Measurements from ENCODE around the gene XRCC4. TPM values are rescaled to one million over a fixed set of nuclear protein-coding genes. Genes with fewer than 3 reads are reported as not detected.

The XRCC4 gene
- total RNA-seq, 1 experiment from 2014 or later: 24.6 TPM

- CTCF ChIA-PET: no interaction called here
Measured at GRCh38 chr5:83148370-83148769, 71.0 kb downstream of the XRCC4 start.

GRCh38 chr5:83149671-83150070 is 72.3 kb downstream of the XRCC4 start:
- Histone ChIP-seq H3K27me3 (ENCODE audit: insufficient read depth, low read length) (no peaks in the 10 kb centered on the region), H2AFZ (ENCODE audit: low read depth, low read length, poor library complexity, severe bottlenecking) (no peak overlapping the region), H3K9ac (ENCODE audit: low read length) (no peak overlapping the region), H4K20me1 (ENCODE audit: insufficient read depth) (no peaks in the 10 kb centered on the region), H3K4me1 (ENCODE audit: control insufficient read depth in 1 of 2, insufficient read depth in 2 of 2, low read length in 2 of 2) (no peaks in the 10 kb centered on the region; a peak in 1 of 4 replicates), H3K27ac (ENCODE audit: low read depth, low read length) (no peak overlapping the region), H3K4me3 (replicated peaks in 1 of 2; ENCODE audit: low read depth in 1 of 2, low read length in 2 of 2) (no peak overlapping the region), H3K9me3 (ENCODE audit: control insufficient read depth in 1 of 2, insufficient read depth in 1 of 2, low read depth in 1 of 2, low read length in 2 of 2) (no peaks in the 10 kb centered on the region), H3K9me2 (ENCODE audit: insufficient read depth) (no peaks in the 10 kb centered on the region), H3K79me2 (ENCODE audit: insufficient read depth, low read length) (no peaks in the 10 kb centered on the region), H3K4me2 (ENCODE audit: low read length) (no peak overlapping the region), H3K36me3 (ENCODE audit: control insufficient read depth in 1 of 2, insufficient read depth in 2 of 2, low read length in 2 of 2) (no peaks in the 10 kb centered on the region)
- ChIA-PET CTCF (no interaction called here), POLR2A (interaction anchor here (0.6 kb wide), 1 partner anchor 52 kb away, joined by 3 read pairs; no protein-coding TSS in a partner anchor), RAD21 (ENCODE audit: low non-redundant PET in 1 of 2, low total read pairs in 2 of 2, uncharacterized antibody in 2 of 2, unreplicated experiment in 2 of 2) (no interaction called here)
- BruUV-seq (replicated peaks): no TSS peak
- intact Hi-C loops (cut with micrococcal nuclease): no loop called here
- ATAC-seq (no peak), DNase-seq (ENCODE audit: low read depth, low spot score) (no peak)
- TF ChIP-seq ELF1 (IDR thresholded peaks at IDR 0.05; ENCODE audit: borderline replicate concordance, low read depth) (no peak), EZH2 (IDR thresholded peaks at IDR 0.05) (no peak), TCF7L2 (IDR thresholded peaks at IDR 0.05; ENCODE audit: borderline replicate concordance, extremely low read depth, insufficient read depth, insufficient read length) (no peak), SIN3A (IDR thresholded peaks at IDR 0.05; ENCODE audit: low read depth) (no peak), SRF (IDR thresholded peaks at IDR 0.05; ENCODE audit: low read depth) (no peak), ATF3 (IDR thresholded peaks at IDR 0.05) (no peak), REST (IDR thresholded peaks at IDR 0.05; ENCODE audit: low read depth) (no peak), EGR1 (IDR thresholded peaks at IDR 0.05; ENCODE audit: low read depth) (no peak), CEBPB (IDR thresholded peaks at IDR 0.05; ENCODE audit: low read depth) (no peak), CTCF (IDR thresholded peaks at IDR 0.05 in 2 of 3, conservative IDR thresholded peaks at IDR 0.05 in 1 of 3; ENCODE audit: borderline replicate concordance in 1 of 3, insufficient read depth in 1 of 3, low read depth in 2 of 3, low read length in 2 of 3) (no peak), ZFX (IDR thresholded peaks at IDR 0.05) (no peak)

More at GRCh38 chr5:83148370-83148769, 71.0 kb downstream of the XRCC4 start:
- ChIA-PET POLR2A (no interaction called here), RAD21 (ENCODE audit: low non-redundant PET in 1 of 2, low total read pairs in 2 of 2, uncharacterized antibody in 2 of 2, unreplicated experiment in 2 of 2) (no interaction called here)
- Histone ChIP-seq H3K4me2 (ENCODE audit: low read length) (no peak overlapping the region), H3K9me2 (ENCODE audit: insufficient read depth) (no peaks in the 10 kb centered on the region), H4K20me1 (ENCODE audit: insufficient read depth) (no peaks in the 10 kb centered on the region), H3K4me3 (replicated peaks in 1 of 2; ENCODE audit: low read depth in 1 of 2, low read length in 2 of 2) (no peak overlapping the region), H3K27ac (ENCODE audit: low read depth, low read length) (no peak overlapping the region), H3K9me3 (ENCODE audit: control insufficient read depth in 1 of 2, insufficient read depth in 1 of 2, low read depth in 1 of 2, low read length in 2 of 2) (no peaks in the 10 kb centered on the region), H3K36me3 (ENCODE audit: control insufficient read depth in 1 of 2, insufficient read depth in 2 of 2, low read length in 2 of 2) (no peaks in the 10 kb centered on the region), H2AFZ (ENCODE audit: low read depth, low read length, poor library complexity, severe bottlenecking) (no peak overlapping the region), H3K9ac (ENCODE audit: low read length) (no peak overlapping the region), H3K4me1 (ENCODE audit: control insufficient read depth in 1 of 2, insufficient read depth in 2 of 2, low read length in 2 of 2) (no peaks in the 10 kb centered on the region; a peak in 1 of 4 replicates), H3K79me2 (ENCODE audit: insufficient read depth, low read length) (no peaks in the 10 kb centered on the region), H3K27me3 (ENCODE audit: insufficient read depth, low read length) (no peaks in the 10 kb centered on the region)
- intact Hi-C loops (cut with micrococcal nuclease): no loop called here
- ATAC-seq (no peak), DNase-seq (ENCODE audit: low read depth, low spot score) (no peak)
- no TSS peak for BruUV-seq (replicated peaks)
- no peak for TF ChIP-seq ZNF274 (IDR thresholded peaks at IDR 0.05; ENCODE audit: low read depth, low read length)
- TF ChIP-seq EZH2 (IDR thresholded peaks at IDR 0.05): no peak
- TF ChIP-seq JUND (IDR thresholded peaks at IDR 0.05): no peak
- no peak for TF ChIP-seq YY1 (IDR thresholded peaks at IDR 0.05; ENCODE audit: extremely low read depth, insufficient replicate concordance, low read depth, low read length)
- TF ChIP-seq RAD21 (IDR thresholded peaks at IDR 0.05; ENCODE audit: low read depth): no peak
- TF ChIP-seq ATF3 (IDR thresholded peaks at IDR 0.05): no peak
- TF ChIP-seq FOSL1 (IDR thresholded peaks at IDR 0.05; ENCODE audit: low read depth): no peak
- TF ChIP-seq MAX (IDR thresholded peaks at IDR 0.05): no peak
